SIG-M5 (cell line): ENCODE results near the gene ALK.
"Not testable (repeated sequence)": the region's sequence is repeated elsewhere in the genome, so short reads cannot be mapped to it uniquely, and the experiment has no call there.

Experiments used
- DNase-seq: peaks from one replicate; lab custom pipeline; 2025; lab: John Stamatoyannopoulos, UW

Gene ALK

DNA sequence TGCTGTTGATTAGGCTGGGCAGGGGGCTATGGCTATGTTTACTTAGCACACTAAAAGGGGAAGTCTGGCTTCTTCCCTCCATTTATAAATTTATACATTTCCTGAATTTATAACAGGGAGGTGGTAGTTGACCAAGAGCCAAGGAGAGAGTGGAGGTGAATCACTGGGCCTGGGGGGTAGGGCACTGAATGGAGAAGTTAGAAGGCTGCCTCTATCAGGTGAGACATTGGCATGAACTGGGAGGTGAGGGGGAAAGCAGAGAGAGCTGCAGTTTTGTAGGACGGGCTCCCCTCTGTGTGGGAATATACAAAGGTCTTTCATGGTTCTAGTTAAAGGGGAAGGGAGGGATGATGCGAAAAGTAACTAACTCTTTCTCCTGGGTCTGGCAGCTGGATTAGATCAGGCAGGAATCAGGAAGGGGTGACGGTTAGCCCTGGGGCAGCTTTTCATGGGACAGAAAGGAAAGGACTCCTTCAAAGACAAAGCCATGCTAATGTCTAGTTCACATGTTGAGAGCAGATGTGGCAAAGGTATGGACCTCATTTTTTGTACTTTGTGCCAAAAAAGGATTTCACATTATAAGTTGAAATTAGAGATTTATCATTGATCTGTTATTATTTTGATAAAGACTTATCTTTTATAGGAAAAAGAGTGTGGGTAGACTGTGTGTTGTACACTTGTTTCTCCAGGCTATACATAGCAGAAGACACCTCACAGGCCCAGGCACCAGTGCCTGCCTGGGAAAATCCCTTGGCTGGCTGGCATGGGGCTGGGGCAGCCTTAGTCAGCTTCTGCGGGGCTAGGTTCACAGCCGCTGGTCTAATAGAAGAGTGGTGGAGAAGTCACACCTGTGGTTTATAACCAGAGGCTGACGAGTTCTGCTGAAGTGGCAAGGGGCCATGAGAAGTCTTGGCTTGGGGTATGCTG lies 647.4 kb downstream of the ALK start:
- DNase-seq, result no peak

DNA sequence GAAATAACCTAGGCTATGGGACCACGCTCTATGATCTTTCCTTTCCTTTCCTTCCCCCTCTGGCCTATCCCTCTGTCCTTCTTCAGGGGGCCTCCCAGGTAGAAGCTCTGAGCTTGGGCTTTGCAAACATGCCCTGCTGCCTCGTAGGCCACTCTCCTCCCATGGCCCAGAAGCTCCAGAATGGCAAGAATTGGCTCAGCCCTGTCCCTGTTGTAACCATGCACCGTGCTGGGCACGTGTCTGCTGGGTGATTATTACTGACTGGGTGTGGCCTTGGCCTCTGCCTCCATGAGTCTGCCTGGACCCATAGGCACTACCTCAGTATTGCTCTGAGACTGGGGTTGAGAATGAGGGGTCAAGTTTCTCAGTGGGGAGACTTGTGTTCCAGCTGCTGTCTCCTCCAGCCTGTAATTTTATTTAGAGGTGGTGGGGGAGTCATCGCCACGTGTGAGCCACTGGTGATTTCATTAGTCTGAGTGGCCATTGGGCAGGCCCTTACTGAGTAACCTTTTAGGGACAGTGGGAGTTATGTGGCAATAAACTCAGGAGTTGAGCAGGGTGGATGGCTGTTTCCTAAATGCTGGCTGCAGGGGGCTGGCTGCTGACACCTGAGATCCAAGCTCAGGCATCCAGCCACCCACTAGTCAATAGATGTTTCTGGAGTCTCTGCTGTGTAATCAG lies 648.2 kb downstream of the ALK start:
- no peak for DNase-seq

- no peak for DNase-seq
These were observed 649.1 kb downstream of the ALK start for GRCh38 chr2:29272311-29272710.

- DNase-seq, result no peak
These were observed 650.7 kb downstream of the ALK start for GRCh38 chr2:29270701-29271121.

DNA sequence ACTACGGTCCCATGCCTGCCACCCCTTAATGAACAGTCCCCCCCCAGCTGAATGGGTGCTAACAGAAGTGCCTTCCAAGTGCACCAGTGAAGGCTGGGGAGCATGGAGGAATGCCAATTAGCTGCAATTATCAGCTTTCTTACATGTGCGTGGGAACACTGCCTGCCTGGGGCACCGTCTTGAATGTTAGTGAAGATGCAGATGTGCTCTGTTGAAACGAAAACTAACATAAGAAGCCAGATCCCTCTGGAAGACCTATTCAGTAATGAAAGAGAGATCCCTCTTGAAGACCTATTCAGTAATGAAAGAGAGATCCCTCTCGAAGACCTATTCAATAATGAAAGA lies 651.6 kb downstream of the ALK start:
- no peak for DNase-seq

GRCh38 chr2:29269095-29269764 lies 652.2 kb downstream of the ALK start:
- DNase-seq, result no peak

DNA sequence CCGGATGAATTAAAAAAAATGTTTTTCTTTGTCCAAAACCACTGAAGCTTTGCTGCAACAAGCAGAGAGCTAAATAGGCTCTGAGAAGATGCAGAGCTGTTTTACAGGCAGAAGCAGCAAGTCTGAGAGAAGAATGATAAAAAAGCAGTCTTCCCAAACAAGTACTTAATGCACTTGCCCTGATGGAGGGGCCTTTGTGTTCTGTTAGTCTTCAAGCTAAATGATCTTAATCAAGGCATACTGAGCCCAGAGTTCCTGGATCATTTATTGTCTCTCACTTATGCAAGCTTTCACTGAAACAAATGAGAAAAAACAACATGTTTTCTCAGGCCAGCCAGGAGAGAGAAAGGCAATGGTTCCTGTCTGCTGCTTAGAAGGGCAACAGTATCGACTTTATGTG lies 653.7 kb downstream of the ALK start:
- DNase-seq, result no peak

DNA sequence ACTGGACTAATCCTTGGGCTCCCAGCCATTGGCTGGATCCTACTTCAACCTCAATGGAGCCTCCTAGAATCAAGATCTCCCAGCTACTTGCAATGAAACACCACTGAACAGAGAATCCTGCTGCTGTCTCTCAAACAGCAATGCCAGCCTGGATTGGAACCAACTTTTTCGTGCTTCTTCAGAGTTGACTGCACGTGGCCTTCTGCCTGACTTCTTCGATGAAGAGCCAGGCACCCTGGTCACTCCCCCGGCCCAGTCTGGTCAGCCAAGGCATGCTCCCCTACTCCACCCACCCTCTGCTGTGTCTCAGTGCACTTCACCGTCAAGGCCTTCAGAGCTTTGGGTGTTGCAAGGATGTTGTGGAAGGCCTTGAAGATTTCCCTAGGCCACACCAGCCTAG lies 657.5 kb downstream of the ALK start:
- DNase-seq, result no peak

DNA sequence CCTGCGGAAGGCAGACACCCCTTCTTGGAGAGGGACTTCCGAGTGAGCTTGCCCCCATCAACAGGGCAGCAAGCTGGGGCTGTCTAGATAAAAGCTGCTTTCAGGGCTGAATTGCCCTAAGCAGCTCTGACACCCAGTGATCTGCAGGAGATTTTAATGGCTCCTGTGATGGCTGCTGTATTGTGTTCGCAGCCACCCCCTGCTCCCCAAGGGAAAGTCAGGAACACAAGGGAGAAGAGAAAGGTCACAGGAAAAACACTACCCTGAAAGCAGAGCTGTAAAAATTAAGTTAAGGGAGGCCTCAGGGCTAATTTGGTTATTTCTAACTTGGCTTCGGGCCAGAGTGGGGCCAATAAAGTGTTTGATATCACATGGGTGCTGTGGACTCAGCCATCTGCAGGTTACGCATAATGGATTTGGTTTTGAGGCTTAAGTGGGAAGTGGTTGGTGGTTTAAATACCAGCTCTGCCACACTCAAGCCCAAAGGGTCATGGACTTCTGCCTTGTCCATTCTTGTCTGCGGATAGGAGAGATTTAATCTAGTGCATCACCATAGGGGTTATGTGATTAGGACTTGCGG lies 658.6 kb downstream of the ALK start:
- no peak for DNase-seq

DNA sequence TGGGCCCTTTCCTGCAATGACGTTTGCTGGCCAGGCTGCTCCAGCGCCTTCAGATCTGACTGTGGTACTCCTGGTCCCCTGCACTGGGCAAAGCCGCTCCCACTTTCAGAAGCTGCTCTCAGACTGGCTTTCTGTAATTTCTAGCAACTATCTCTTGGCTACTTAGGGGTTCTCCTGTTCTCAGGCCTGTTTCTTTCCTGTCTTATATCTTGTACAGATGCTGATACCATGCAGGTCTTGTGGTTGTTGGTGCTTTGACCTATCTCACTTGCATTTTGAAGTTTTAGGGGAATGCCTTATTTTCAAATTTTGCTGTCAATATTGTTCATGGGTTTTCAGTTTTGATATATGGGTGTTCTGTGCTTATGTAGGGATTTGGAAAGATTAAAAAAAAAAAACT lies 660.4 kb downstream of the ALK start:
- no peak for DNase-seq

GRCh38 chr2:29260142-29260772 lies 661.1 kb downstream of the ALK start:
- DNase-seq, result no peak

GRCh38 chr2:29259221-29259620 lies 662.2 kb downstream of the ALK start:
- DNase-seq, result no peak

- no peak for DNase-seq
These were observed 666.4 kb downstream of the ALK start for GRCh38 chr2:29255004-29255403.

GRCh38 chr2:29253495-29254275 lies 667.7 kb downstream of the ALK start:
- not testable (repeated sequence) for DNase-seq

- DNase-seq, result no peak
These were observed 668.4 kb downstream of the ALK start for GRCh38 chr2:29253026-29253425.

GRCh38 chr2:29251406-29251805 lies 670.0 kb downstream of the ALK start:
- no peak for DNase-seq

DNA sequence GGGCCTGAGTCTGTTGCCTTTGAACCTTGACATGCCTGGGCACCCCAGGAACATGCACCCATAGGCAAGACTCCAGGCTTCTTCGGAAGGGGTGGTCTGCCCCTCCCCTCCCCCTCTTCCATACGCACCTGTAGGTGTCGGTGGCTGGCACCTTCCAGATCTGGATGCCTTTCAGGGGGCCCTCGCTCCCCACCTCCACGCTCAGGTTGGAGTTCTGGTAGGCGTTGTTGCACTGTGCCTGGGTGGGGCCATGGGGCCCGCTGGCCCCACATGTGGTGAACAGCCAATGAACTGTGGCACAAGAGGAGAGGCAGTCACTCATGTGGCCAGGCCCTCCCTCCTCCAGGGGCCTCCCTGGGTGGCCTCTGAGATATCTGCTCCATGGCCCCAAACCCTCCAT lies 670.4 kb downstream of the ALK start:
- DNase-seq, result no peak

DNA sequence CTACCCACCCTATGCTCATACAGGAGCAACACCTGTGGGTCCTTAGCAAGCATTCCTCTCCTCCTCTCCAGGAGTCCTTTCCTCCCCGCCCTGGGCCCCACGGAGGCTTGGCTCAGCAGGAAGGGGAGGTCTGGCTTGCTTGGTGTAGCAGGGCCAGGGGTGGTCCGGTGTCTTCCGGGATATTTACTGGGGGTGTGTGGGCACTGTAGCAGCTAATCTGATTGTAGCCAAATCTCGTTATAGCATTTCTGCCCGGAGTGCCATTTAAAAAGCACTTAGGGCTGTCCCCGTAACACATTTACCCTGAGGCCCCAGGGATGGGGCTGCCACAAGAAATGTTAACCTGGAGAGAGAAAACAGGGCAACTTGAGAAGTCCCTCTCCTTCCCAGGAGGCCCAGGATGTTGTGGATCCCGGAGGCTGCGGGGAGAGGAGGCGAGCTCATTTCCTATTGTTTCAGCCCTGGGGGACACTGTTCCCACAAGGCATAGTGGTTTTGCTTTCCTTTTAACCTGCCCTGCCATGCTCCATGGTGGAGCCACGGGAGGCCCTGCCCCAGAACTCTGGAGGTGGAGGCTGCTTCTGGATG lies 671.6 kb downstream of the ALK start:
- no peak for DNase-seq

DNA sequence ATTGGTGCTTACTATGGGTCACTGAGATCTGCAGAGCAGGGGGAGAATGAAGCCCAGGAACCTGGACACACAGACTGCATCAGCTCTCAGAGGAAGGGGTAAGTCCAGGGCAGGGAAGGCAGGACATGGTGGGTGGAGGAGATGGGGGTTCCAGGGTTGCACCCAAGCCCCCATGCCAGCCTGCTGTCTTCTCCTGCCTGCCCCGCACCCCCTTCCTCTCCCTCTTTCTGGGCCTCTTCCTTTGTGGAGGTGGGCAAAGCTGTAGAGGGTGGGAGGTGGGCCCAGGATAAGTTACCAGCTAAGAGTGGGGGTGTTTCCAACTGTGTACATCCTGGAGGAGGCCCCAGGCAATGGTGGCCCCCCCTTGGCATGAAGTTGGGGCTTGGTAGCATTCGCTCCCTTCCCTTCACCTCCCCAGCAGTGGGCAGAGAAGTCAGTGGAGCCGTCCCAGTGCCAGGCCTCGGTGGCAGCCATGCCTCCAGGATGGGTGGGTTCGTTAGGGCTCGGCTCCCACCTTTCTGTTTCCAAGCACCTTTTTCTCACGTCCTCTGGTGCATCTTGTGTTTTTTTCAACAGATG lies 674.0 kb downstream of the ALK start:
- DNase-seq, result no peak
